Endothelial cell of umbilical vein (primary cell): ENCODE results near the gene KRT81. TPM values are rescaled to one million over a fixed set of nuclear protein-coding genes. Genes with fewer than 3 reads are reported as not detected.

Experiments
- BruUV-seq: library from RNA; stranded (reverse); fragments of 400-500 nt; replicated peaks from 2 replicates; lab custom pipeline; 2021; lab: Mats Ljungman, UMichigan
- CTCF ChIA-PET: fragments of 300-600, 350-600 bp; sonication (Branson Sonifier 250); formaldehyde crosslinking; loops from one replicate; lab custom pipeline; 2021; ENCODE audit warnings: antibody characterized with exemption, inconsistent platforms; lab: Charles Lee
- POLR2A ChIA-PET: fragments of 300-600, 350-600 bp; sonication (Branson Sonifier 250); formaldehyde crosslinking; loops from one replicate; lab custom pipeline; 2021; ENCODE audit warnings: antibody characterized with exemption, inconsistent platforms; lab: Charles Lee
- DNase-seq: peaks from one replicate; pipeline ENCODE4 v3.0.0-alpha.2; 2011; ENCODE audit warnings: low read depth, low spot score
- FAIRE-seq: peaks from 2 replicates; lab custom pipeline; 2011; peaks lifted over from hg19 to GRCh38; lab: Jason Lieb, UNC
- H2AFZ ChIP-seq: 2 replicates; pipeline ENCODE4 v1.6.0; 2012; ENCODE audit warnings: low read depth, low read length, control low read depth, inconsistent platforms
- H3K27ac ChIP-seq: 2 replicates; pipeline ENCODE4 v1.5.1; 2011; ENCODE audit warnings: low read depth, mild to moderate bottlenecking, control low read depth, low read length, moderate library complexity; ENCODE audit not compliant: insufficient read depth
- H3K27me3 ChIP-seq, 2 experiments: 2 replicates each; pipeline versions ENCODE4 v1.6.0 to v1.6.1; 2011; ENCODE audit warnings: low read length in 2 of 2, mixed read lengths in 1 of 2; ENCODE audit not compliant: control insufficient read depth in 2 of 2, insufficient read depth in 2 of 2
- H3K36me3 ChIP-seq, 2 experiments: 2 replicates in 1 of 2; 3 replicates in 1 of 2; pipeline ENCODE4 v1.5.1; 2011; ENCODE audit warnings: low read length in 2 of 2, mild to moderate bottlenecking in 1 of 2, moderate library complexity in 1 of 2; ENCODE audit not compliant: control insufficient read depth in 2 of 2, insufficient read depth in 2 of 2; ENCODE audit errors: extremely low read depth in 1 of 2
- H3K4me1 ChIP-seq: 3 replicates; pipeline ENCODE4 v1.5.1; 2011; ENCODE audit warnings: mild to moderate bottlenecking, low read length; ENCODE audit not compliant: control insufficient read depth, insufficient read depth; ENCODE audit errors: extremely low read depth
- H3K4me2 ChIP-seq: 2 replicates; pipeline ENCODE4 v1.6.1; 2011; ENCODE audit warnings: low read length, control low read depth, mixed read lengths; ENCODE audit not compliant: insufficient read depth
- H3K4me3 ChIP-seq, 3 experiments: fragments of 200-600 bp in 1 of 3; sonication (generic), shearing (Covaris generic) in 1 of 3; replicated peaks in 1 of 3; 2 replicates each; pipeline ENCODE4 v1.5.1; 2011 to 2016; ENCODE audit warnings: control low read depth in 3 of 3, low read length in 3 of 3, mild to moderate bottlenecking in 2 of 3, inconsistent platforms in 1 of 3, low read depth in 1 of 3, moderate library complexity in 1 of 3; ENCODE audit not compliant: insufficient read depth in 1 of 3
- H3K79me2 ChIP-seq: 2 replicates; pipeline ENCODE4 v1.6.0; 2012; ENCODE audit warnings: low read length, inconsistent platforms; ENCODE audit not compliant: control insufficient read depth, insufficient read depth
- H3K9ac ChIP-seq: replicated peaks from 2 replicates; pipeline ENCODE3; 2011; ENCODE audit warnings: low read length, control low read depth; ENCODE audit not compliant: insufficient read depth; ENCODE audit errors: extremely low read depth
- H3K9me1 ChIP-seq: replicated peaks from 3 replicates; pipeline ENCODE4 v1.6.0; 2011; ENCODE audit warnings: mild to moderate bottlenecking, low read length; ENCODE audit not compliant: control insufficient read depth, insufficient read depth; ENCODE audit errors: extremely low read depth
- H3K9me3 ChIP-seq: replicated peaks from 2 replicates; pipeline ENCODE4 v1.5.1; 2012; ENCODE audit warnings: low read length, inconsistent platforms; ENCODE audit not compliant: control insufficient read depth, insufficient read depth
- H4K20me1 ChIP-seq: replicated peaks from 2 replicates; pipeline ENCODE3; 2011; ENCODE audit warnings: mild to moderate bottlenecking, low read length; ENCODE audit not compliant: control insufficient read depth, insufficient read depth; ENCODE audit errors: extremely low read depth
- CTCF ChIP-seq, 2 donors: IDR thresholded peaks; 1 replicate in 1 of 2; 2 replicates in 1 of 2; pipeline ENCODE4 v1.5.1; 2011; ENCODE audit warnings: low read length in 2 of 2, mild to moderate bottlenecking in 2 of 2, moderate library complexity in 2 of 2, control low read depth in 1 of 2, inconsistent platforms in 1 of 2, low read depth in 1 of 2; ENCODE audit not compliant: insufficient read depth in 1 of 2; ENCODE audit errors: extremely low read depth in 1 of 2
- EZH2 ChIP-seq: IDR thresholded peaks from 2 replicates; pipeline ENCODE4 v1.6.1; 2012; ENCODE audit warnings: borderline replicate concordance, low read depth, mild to moderate bottlenecking, moderate library complexity, low read length, inconsistent platforms; ENCODE audit not compliant: severe bottlenecking
- FOS ChIP-seq: IDR thresholded peaks from 2 replicates; pipeline ENCODE4 v1.6.1; 2011; ENCODE audit warnings: mild to moderate bottlenecking, low read length, moderate library complexity, borderline replicate concordance; ENCODE audit not compliant: insufficient read depth
- GATA2 ChIP-seq: IDR thresholded peaks from 2 replicates; pipeline ENCODE4 v1.7.0; 2011; ENCODE audit warnings: low read depth, mild to moderate bottlenecking, moderate library complexity, mixed read lengths, low read length; ENCODE audit not compliant: insufficient read length, insufficient read depth
- JUN ChIP-seq: IDR thresholded peaks from 2 replicates; pipeline ENCODE4 v1.6.1; 2011; ENCODE audit warnings: borderline replicate concordance, low read depth; ENCODE audit not compliant: insufficient read length, insufficient read depth
- MAX ChIP-seq: IDR thresholded peaks from 2 replicates; pipeline ENCODE4 v1.6.1; 2011; ENCODE audit not compliant: insufficient read depth, insufficient read length
- MYC ChIP-seq: IDR thresholded peaks from one replicate; pipeline ENCODE4 v1.6.1; 2011; ENCODE audit warnings: mild to moderate bottlenecking, low read depth, low read length
- POLR2A ChIP-seq: IDR thresholded peaks from 2 replicates; pipeline ENCODE4 v1.6.1; 2012; ENCODE audit warnings: low read depth, mild to moderate bottlenecking, control low read depth, low read length
- POLR2AphosphoS5 ChIP-seq: IDR thresholded peaks from 2 replicates; pipeline ENCODE4 v1.6.1; 2012; ENCODE audit warnings: low read depth, mild to moderate bottlenecking, control low read depth, low read length, moderate library complexity; ENCODE audit not compliant: insufficient read depth
- dilution Hi-C: fragments of 300-500 bp; cut with MboI; formaldehyde crosslinking; loops from one replicate; pipeline ENCODE4 v1.15.0; 2019; ENCODE audit warnings: low sequenced_read_pairs; ENCODE audit not compliant: extremely low pct_ligation_motif_present
- intact Hi-C: fragments of 100-400 bp; cut with micrococcal nuclease; formaldehyde crosslinking; loops from one replicate; pipeline ENCODE4 v1.10.0; 2022
- polyA plus RNA-seq, 4 experiments: library from polyadenylated mRNA; depleted of rRNA in 3 of 4; stranded (reverse) in 3 of 4; unstranded in 1 of 4; fragments of >200 nt; gene quantifications; 2 replicates each; pipeline versions ENCODE4 v1.2.1 to v1.2.3, GENCODE V29; 2011 to 2012; ENCODE audit warnings: missing spikeins in 1 of 4
- total RNA-seq: library from RNA; stranded (reverse); gene quantifications from 2 replicates; pipeline ENCODE4 v1.2.3, GENCODE V29; 2021

The KRT81 gene
- total and polyA plus RNA-seq, 2 donors (not counting 3 experiments of a cell fraction or from before 2014, with no cell fraction given) = not detected

GRCh38 chr12:52334185-52334584, 42.9 kb upstream of the KRT81 start:
- Histone ChIP-seq H3K9me3 (no peaks in the 10 kb centered on the region), H3K27me3 (peaks cover 22 to 23% of the 10 kb centered on the region in 2 experiments), H3K36me3 (no peaks in the 10 kb centered on the region), H3K4me1 (no peaks in the 10 kb centered on the region), H4K20me1 (no peaks in the 10 kb centered on the region), H2AFZ (no peak overlapping the region), H3K27ac (no peak overlapping the region), H3K4me3 (no peak overlapping the region), H3K9me1 (no peaks in the 10 kb centered on the region), H3K9ac (no peak overlapping the region), H3K79me2 (no peaks in the 10 kb centered on the region), H3K4me2 (no peak overlapping the region)
- BruUV-seq = no TSS peak
- dilution Hi-C loops (no loop called here), intact Hi-C loops (no loop called here)
- TF ChIP-seq EZH2 (no peak), FOS (no peak), POLR2AphosphoS5 (no peak), GATA2 (no peak), CTCF (IDR thresholded peaks at IDR 0.05; ENCODE audit: extremely low read depth in 1 of 2, insufficient read depth in 1 of 2, low read depth in 1 of 2, low read length in 2 of 2) (no peak), MAX (no peak), MYC (no peak), JUN (no peak), POLR2A (no peak)
- CTCF ChIA-PET = interaction anchor here (1.1 kb wide), 1 partner anchor 10 kb away, joined by 3 read pairs; no protein-coding TSS in a partner anchor
- POLR2A ChIA-PET = no interaction called here
- no peak for FAIRE-seq
- no peak for DNase-seq
